Heart left ventricle (tissue), 16 donors: Measurements from ENCODE around the gene RRM1. TPM values are rescaled to one million over a fixed set of nuclear protein-coding genes. Genes with fewer than 3 reads are reported as not detected.

Experiments
- ATAC-seq, 4 donors: fragments of 200-7000 bp; cut with Tn5 transposase; one replicate each; pipeline ENCODE4 v1.9.1; 2020 to 2022; ENCODE audit warnings: moderate library complexity in 4 of 4, mild to moderate bottlenecking in 3 of 4, moderate number of reproducible peaks in 1 of 4
- DNase-seq, 5 donors: peaks; one replicate each; pipeline ENCODE4 v3.0.0-alpha.2; 2020
- H3K27ac ChIP-seq, 12 donors: fragments of 200-600 bp; sonication (generic) in 4 of 12; one replicate each; pipeline versions ENCODE4 v1.5.0 to v1.8.0; 2016 to 2022; ENCODE audit warnings: mild to moderate bottlenecking in 2 of 12
- H3K27me3 ChIP-seq, 9 donors: fragments of 200-600 bp; sonication (generic) in 2 of 9; one replicate each; pipeline versions ENCODE4 v1.5.1 to v1.8.0; 2016 to 2022; ENCODE audit warnings: mild to moderate bottlenecking in 3 of 9
- H3K36me3 ChIP-seq, 9 donors: fragments of 200-600 bp; sonication (generic) in 2 of 9; one replicate each; pipeline versions ENCODE4 v1.5.0 to v1.8.0; 2018 to 2022; ENCODE audit warnings: mild to moderate bottlenecking in 2 of 9
- H3K4me1 ChIP-seq, 12 donors: fragments of 200-600 bp; sonication (generic) in 4 of 12; one replicate each; pipeline versions ENCODE4 v1.5.0 to v1.8.0; 2016 to 2022; ENCODE audit warnings: mild to moderate bottlenecking in 3 of 12
- H3K4me3 ChIP-seq, 12 donors: fragments of 200-600 bp; sonication (generic) in 4 of 12; one replicate each; pipeline versions ENCODE4 v1.5.0 to v1.8.0; 2017 to 2022; ENCODE audit warnings: mild to moderate bottlenecking in 9 of 12, moderate library complexity in 4 of 12
- H3K9me3 ChIP-seq, 12 donors: fragments of 200-600 bp; sonication (generic) in 4 of 12; one replicate each; pipeline versions ENCODE4 v1.5.0 to v1.8.0; 2016 to 2022; ENCODE audit warnings: mild to moderate bottlenecking in 1 of 12
- POLR2A ChIP-seq, 2 donors: fragments of 450-650 bp; IDR thresholded peaks; one replicate each; pipeline ENCODE4 v1.6.1; 2017; ENCODE audit warnings: antibody characterized with exemption in 2 of 2, mild to moderate bottlenecking in 2 of 2, moderate library complexity in 2 of 2
- WGBS, 4 donors: extraction: QIAGEN DNeasy Blood & Tissue Kit in 2 of 4; methylation state at CpG; one replicate each; pipeline versions ENCODE4 v1.1.5 to v1.1.7; 2013 to 2018; 5-methylcytosine and 5-hydroxymethylcytosine counted together
- intact Hi-C, 10 donors: fragments of 100-400 bp; cut with DNase I; formaldehyde crosslinking; loops; one replicate each; pipeline versions ENCODE4 v1.11.1 to v1.14.2; 2022
- polyA plus RNA-seq, 2 donors: library from polyadenylated mRNA; stranded (reverse); fragments of 200-250 nt; gene quantifications; one replicate each; pipeline ENCODE4 v1.2.3, GENCODE V29; 2013
- total RNA-seq, 9 donors: library from RNA; depleted of rRNA in 2 of 9; stranded (reverse); fragments of >200 nt in 2 of 9; fragmentation: NEBNext Ultra II Directional in 3 of 9; extraction: Animal tissue kit (Norgen Biotek cat#: 25700) in 3 of 9; gene quantifications; one replicate each; pipeline versions ENCODE4 v1.1.0 to v1.2.4, GENCODE V29; 2016 to 2023
- TF ChIP-seq, protein P1 (sequence below), 12 donors: fragments of 200-600 bp; sonication (generic) in 4 of 12; IDR thresholded peaks; one replicate each; pipeline versions ENCODE4 v1.5.0 to v1.8.0; 2018 to 2022; ENCODE audit warnings: antibody characterized with exemption in 12 of 12, mild to moderate bottlenecking in 5 of 12
- donor health status: ischemic (EF 13 %, LVEDD 7.1; RV severe dilation, severe dysfunction).
- donor health status: healthy with polysubstance abuse.
- donor health status: DM: no; HTN: yes; CAD: no.
- donor health status: DM: no; HTN: no; CAD: no.
- donor health status: ischemic (EF 25% LVEDD 6.9; RV normal size, moderate dysfunction).
- donor health status: ischemic (EF 25% LVEDD 5.7; RV mildly dilated, moderate dysfunction).
- donor health status: healthy.
- donor health status: DM: yes; HTN: yes; CAD: no.
- donor health status: ischemic (EF 35%, LVEDD 5.7; RV mildly dilated, moderate dysfunction).
- donor health status: nonischemic (EF 11% LVEDD 7.7; RV severe dilation, severe dysfunction).
- donor health status: DM: yes; HTN: yes; CAD: no.
- donor health status: PGD.
- donor health status: ischemic (EF 29% LVEDD 5.4; RV normal size, mild dysfunction).
- donor health status: nonischemic (EF 23%, LVEDD 6.1; RV moderate dilation, normal function).

Gene RRM1
- total and polyA plus RNA-seq, 11 donors = 4.2 to 44.7 (median 27.6) TPM

GRCh38 chr11:4134806-4135205, 40.2 kb downstream of the RRM1 start:
- ATAC-seq (no peak), DNase-seq (no peak)
- intact Hi-C loops = no loop called here
- Histone ChIP-seq H3K36me3 (peaks cover 5 to 87% (median 78%) of the 10 kb centered on the region in 9 donors), H3K4me3 (no peak overlapping the region), H3K9me3 (peaks cover 0 to 17% (median 2%) of the 10 kb centered on the region in 12 donors), H3K27ac (no peak overlapping the region), H3K27me3 (no peaks in the 10 kb centered on the region), H3K4me1 (no peaks in the 10 kb centered on the region)
- TF ChIP-seq POLR2A (IDR thresholded peaks at IDR 0.05) = no peak
- TF ChIP-seq, protein P1, sequence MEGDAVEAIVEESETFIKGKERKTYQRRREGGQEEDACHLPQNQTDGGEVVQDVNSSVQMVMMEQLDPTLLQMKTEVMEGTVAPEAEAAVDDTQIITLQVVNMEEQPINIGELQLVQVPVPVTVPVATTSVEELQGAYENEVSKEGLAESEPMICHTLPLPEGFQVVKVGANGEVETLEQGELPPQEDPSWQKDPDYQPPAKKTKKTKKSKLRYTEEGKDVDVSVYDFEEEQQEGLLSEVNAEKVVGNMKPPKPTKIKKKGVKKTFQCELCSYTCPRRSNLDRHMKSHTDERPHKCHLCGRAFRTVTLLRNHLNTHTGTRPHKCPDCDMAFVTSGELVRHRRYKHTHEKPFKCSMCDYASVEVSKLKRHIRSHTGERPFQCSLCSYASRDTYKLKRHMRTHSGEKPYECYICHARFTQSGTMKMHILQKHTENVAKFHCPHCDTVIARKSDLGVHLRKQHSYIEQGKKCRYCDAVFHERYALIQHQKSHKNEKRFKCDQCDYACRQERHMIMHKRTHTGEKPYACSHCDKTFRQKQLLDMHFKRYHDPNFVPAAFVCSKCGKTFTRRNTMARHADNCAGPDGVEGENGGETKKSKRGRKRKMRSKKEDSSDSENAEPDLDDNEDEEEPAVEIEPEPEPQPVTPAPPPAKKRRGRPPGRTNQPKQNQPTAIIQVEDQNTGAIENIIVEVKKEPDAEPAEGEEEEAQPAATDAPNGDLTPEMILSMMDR (IDR thresholded peaks at IDR 0.05) = no peak

- no peak for ATAC-seq
- H3K4me1 ChIP-seq = no peaks in the 10 kb centered on the region
- intact Hi-C loops = no loop called here
- no peak overlapping the region for H3K27ac ChIP-seq
- no peak overlapping the region for H3K4me3 ChIP-seq
- H3K27me3 ChIP-seq = no peaks in the 10 kb centered on the region
- no peak for DNase-seq
- TF ChIP-seq POLR2A (IDR thresholded peaks at IDR 0.05) = no peak
- TF ChIP-seq, protein P1 (IDR thresholded peaks at IDR 0.05) = no peak
- peaks cover 0 to 34% (median 8%) of the 10 kb centered on the region in 12 donors for H3K9me3 ChIP-seq
- peaks cover 5 to 75% (median 51%) of the 10 kb centered on the region in 9 donors for H3K36me3 ChIP-seq
- 97 to 100% (median 98%) methylated on average over 1 of the region's 1 CpG for WGBS, 4 donors
Measured at GRCh38 chr11:4138497-4138896, 43.9 kb downstream of the RRM1 start.

DNA sequence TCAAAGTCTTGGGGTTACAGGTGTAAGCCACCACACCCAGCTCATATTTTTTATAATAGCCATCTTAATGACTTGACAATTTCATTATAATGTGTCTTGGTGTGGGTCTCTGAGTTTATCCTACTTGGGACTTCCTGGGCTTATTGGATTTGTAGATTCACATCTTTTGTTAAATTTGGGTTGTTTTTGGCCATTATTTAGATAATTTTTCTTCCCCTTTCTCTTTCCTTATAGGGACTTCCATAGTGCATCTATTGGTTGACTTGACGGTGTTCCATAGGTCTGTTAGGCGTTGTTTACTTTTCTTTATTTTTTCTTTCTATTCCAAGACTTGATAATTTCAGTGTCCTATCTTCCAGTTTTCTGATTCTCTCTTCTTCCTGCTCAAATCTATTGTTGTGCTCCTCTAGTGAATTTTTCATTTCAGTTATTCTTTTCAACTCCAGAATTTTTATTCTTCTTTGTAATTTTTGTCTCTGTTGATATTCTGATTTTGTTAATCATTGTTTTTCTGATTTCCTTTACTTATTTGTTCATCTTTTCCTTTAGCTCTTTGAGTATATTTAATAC, 45.6 kb downstream of the RRM1 start:
- DNase-seq (no peak), ATAC-seq (no peak)
- Histone ChIP-seq H3K27ac (no peak overlapping the region), H3K4me1 (no peaks in the 10 kb centered on the region), H3K36me3 (peaks cover 5 to 58% (median 35%) of the 10 kb centered on the region in 9 donors), H3K4me3 (no peak overlapping the region), H3K27me3 (no peaks in the 10 kb centered on the region), H3K9me3 (peaks cover 0 to 34% (median 8%) of the 10 kb centered on the region in 12 donors)
- intact Hi-C loops = no loop called here
- TF ChIP-seq, protein P1 (IDR thresholded peaks at IDR 0.05) = no peak
- TF ChIP-seq POLR2A (IDR thresholded peaks at IDR 0.05) = no peak
- 97 to 98% (median 98%) methylated on average over 2 of the region's 2 CpGs for WGBS, 4 donors

DNA sequence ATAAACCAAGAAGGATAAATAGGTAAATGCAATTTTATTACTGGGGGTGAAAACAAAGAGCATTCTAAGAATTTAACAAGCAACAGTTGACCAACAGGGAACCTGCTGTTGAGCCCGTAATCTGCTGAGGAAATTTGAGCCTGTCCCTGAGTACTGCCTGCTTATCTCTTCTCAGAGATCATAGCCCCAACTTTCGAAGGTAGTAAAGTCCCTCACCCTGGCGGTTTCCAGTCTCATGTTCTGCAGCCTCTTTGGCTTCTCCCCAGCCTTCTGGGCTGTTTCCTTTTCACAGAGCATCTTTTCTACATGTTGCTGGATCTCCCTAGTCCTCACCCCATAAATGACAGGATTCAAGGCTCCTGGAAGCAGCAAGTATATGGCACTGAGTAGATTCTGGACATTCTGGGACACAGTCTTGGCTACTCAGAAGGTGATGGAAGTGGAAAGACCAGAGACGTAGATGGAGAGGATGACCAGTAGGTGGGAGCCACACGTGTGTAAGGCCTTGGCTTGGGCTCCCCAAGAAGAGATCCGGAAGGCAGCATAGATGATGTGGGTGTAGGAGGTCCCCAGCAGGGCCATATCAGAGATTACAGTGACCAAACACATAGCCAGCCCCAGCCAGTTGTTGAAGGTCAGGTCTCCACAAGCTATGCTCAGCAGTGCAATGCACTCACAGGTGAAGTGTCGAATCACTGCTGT, 51.6 kb downstream of the RRM1 start:
- intact Hi-C loops = no loop called here
- Histone ChIP-seq H3K9me3 (peaks cover 0 to 4% (median 0%) of the 10 kb centered on the region in 12 donors), H3K4me1 (no peaks in the 10 kb centered on the region), H3K4me3 (no peak overlapping the region), H3K36me3 (peaks cover 0 to 16% (median 2%) of the 10 kb centered on the region in 9 donors), H3K27me3 (no peaks in the 10 kb centered on the region), H3K27ac (no peak overlapping the region)
- no peak for TF ChIP-seq POLR2A (IDR thresholded peaks at IDR 0.05)
- TF ChIP-seq, protein P1 (IDR thresholded peaks at IDR 0.05) = no peak
- WGBS, 4 donors = 73 to 75% (median 74%) methylated on average over 6 to 7 of the region's 7 CpGs
- DNase-seq = no peak
- peak in 1 of 4 donors; percentile 18 for ATAC-seq
